Uterus (tissue), 4 donors: Measurements from ENCODE around the gene MLF1. TPM values are rescaled to one million over a fixed set of nuclear protein-coding genes. Genes with fewer than 3 reads are reported as not detected.

ENCODE experiments used
- DNase-seq, 2 donors: peaks; one replicate each; pipeline ENCODE4 v3.0.0-alpha.2; 2019 to 2020
- H3K27ac ChIP-seq, 2 donors: fragments of 200-600 bp; sonication (generic); 1 replicate in 1 of 2; 2 replicates in 1 of 2; pipeline ENCODE4 v1.5.1; 2016 to 2018
- H3K27me3 ChIP-seq, 2 donors: fragments of 200-600 bp; sonication (generic); one replicate each; pipeline ENCODE4 v1.5.1; 2018 to 2019; ENCODE audit warnings: control low read depth in 1 of 2
- H3K36me3 ChIP-seq, 2 donors: fragments of 200-600 bp; sonication (generic); one replicate each; pipeline ENCODE4 v1.5.1; 2019; ENCODE audit warnings: control low read depth in 1 of 2
- H3K4me1 ChIP-seq, 2 donors: fragments of 200-600 bp; sonication (generic); one replicate each; pipeline ENCODE4 v1.5.1; 2018 to 2019; ENCODE audit warnings: control low read depth in 1 of 2
- H3K4me3 ChIP-seq, 2 donors: fragments of 200-600 bp; sonication (generic); 1 replicate in 1 of 2; 2 replicates in 1 of 2; pipeline ENCODE4 v1.5.1; 2018 to 2019; ENCODE audit warnings: mild to moderate bottlenecking in 1 of 2
- H3K9me3 ChIP-seq, 2 donors: fragments of 200-600 bp; sonication (generic); one replicate each; pipeline ENCODE4 v1.5.1; 2019; ENCODE audit warnings: control low read depth in 1 of 2
- POLR2A ChIP-seq, 2 donors: fragments of 450-650 bp; IDR thresholded peaks; one replicate each; pipeline ENCODE4 v1.6.1; 2016; ENCODE audit warnings: antibody characterized with exemption in 2 of 2, mild to moderate bottlenecking in 1 of 2, moderate library complexity in 1 of 2
- intact Hi-C: fragments of 100-400 bp; cut with DNase I; formaldehyde crosslinking; loops from one replicate; pipeline ENCODE4 v1.15.1; 2023; ENCODE audit warnings: low total_unique reads
- total RNA-seq, 4 donors: library from RNA; depleted of rRNA in 3 of 4; stranded (reverse); fragments of >200 nt in 3 of 4; gene quantifications; one replicate each; pipeline versions ENCODE4 v1.1.0 to v1.2.4, GENCODE V29; 2014 to 2023
- TF ChIP-seq, protein P1 (sequence below), 4 experiments: fragments of 200-600 bp in 2 of 4; fragments of 450-650 bp in 2 of 4; sonication (generic) in 2 of 4; IDR thresholded peaks; one replicate each; pipeline ENCODE4 v1.5.1; 2016 to 2019; ENCODE audit warnings: antibody characterized with exemption in 4 of 4, mild to moderate bottlenecking in 2 of 4, moderate library complexity in 1 of 4
- donor health status: DM: yes; HTN: yes; CAD: no.

MLF1 gene
- total RNA-seq, 4 donors from 2014 or later, result 3.3 to 23.8 (median 18.2) TPM

DNA sequence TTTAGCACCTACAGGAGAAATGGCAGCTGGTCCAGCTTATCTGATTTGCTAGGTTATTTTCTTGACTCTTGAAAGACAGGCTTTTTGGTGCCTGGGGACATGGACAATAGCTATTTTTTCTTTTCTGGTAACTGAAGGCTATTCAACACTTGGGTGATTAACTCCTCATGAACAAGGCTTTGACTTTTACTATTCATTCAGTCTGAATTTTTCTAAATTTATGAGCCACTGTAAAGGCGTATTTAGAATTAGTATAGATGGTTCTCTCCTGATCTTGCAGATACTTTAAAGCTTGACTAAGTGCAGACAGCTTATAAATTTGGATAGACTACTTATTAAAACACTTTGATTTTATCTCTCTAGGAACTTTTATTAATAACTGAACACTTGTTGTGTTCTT is 54.9 kb downstream of the MLF1 start:
- Histone ChIP-seq H3K36me3 (no peaks in the 10 kb centered on the region), H3K4me1 (no peaks in the 10 kb centered on the region), H3K27ac (no peak overlapping the region), H3K27me3 (no peaks in the 10 kb centered on the region), H3K4me3 (no peak overlapping the region), H3K9me3 (no peaks in the 10 kb centered on the region)
- DNase-seq, result no peak
- intact Hi-C loops, result no loop called here
- no peak for TF ChIP-seq POLR2A (IDR thresholded peaks at IDR 0.05)
- TF ChIP-seq, protein P1, sequence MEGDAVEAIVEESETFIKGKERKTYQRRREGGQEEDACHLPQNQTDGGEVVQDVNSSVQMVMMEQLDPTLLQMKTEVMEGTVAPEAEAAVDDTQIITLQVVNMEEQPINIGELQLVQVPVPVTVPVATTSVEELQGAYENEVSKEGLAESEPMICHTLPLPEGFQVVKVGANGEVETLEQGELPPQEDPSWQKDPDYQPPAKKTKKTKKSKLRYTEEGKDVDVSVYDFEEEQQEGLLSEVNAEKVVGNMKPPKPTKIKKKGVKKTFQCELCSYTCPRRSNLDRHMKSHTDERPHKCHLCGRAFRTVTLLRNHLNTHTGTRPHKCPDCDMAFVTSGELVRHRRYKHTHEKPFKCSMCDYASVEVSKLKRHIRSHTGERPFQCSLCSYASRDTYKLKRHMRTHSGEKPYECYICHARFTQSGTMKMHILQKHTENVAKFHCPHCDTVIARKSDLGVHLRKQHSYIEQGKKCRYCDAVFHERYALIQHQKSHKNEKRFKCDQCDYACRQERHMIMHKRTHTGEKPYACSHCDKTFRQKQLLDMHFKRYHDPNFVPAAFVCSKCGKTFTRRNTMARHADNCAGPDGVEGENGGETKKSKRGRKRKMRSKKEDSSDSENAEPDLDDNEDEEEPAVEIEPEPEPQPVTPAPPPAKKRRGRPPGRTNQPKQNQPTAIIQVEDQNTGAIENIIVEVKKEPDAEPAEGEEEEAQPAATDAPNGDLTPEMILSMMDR (IDR thresholded peaks at IDR 0.05), result no peak

DNA sequence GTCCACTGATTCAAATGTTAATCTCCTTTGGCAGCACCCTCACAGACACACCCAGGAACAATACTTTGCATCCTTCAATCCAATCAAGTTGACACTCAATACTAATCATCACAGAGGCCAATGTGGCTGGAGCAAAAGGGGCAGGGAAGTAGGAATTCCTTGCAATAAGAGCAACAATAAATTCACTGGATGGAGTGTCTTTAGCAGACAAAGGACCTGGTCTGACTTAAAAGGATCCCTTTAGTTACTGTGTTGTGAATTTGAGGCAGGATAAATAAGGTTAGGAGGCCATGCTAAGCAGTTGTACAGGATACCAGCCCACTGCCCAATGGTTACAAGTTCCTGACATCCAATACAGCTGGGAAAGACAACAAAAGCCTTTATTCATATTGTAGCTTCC is 61.0 kb downstream of the MLF1 start:
- H3K4me1 ChIP-seq, result no peaks in the 10 kb centered on the region
- no peaks in the 10 kb centered on the region for H3K36me3 ChIP-seq
- H3K27ac ChIP-seq, result no peak overlapping the region
- TF ChIP-seq POLR2A (IDR thresholded peaks at IDR 0.05), result no peak
- TF ChIP-seq, protein P1 (IDR thresholded peaks at IDR 0.05), result no peak
- H3K9me3 ChIP-seq, result no peaks in the 10 kb centered on the region
- no peaks in the 10 kb centered on the region for H3K27me3 ChIP-seq
- DNase-seq, result no peak
- H3K4me3 ChIP-seq, result no peak overlapping the region
- intact Hi-C loops, result no loop called here

DNA sequence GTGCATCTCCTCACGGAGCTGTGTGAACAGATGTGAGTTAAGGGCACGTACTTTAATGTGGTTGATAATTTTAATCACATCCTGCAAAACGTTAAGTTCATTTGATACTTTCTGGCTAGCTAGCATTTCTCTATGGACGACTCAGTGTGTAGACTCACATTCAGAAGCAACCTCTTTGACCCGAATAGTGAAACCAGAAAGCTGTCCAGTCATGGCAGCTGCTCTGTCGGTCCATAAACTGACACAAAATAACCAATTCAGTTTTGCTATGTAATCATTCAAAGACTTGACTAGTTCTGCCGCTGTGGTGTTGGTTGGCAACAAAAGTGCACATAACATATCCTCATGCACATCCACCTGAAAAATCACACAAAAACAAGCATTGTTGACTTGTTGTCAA is 69.7 kb downstream of the MLF1 start:
- H3K9me3 ChIP-seq, result no peaks in the 10 kb centered on the region
- no peak for TF ChIP-seq POLR2A (IDR thresholded peaks at IDR 0.05)
- TF ChIP-seq, protein P1 (IDR thresholded peaks at IDR 0.05), result no peak
- no peak for DNase-seq
- H3K27me3 ChIP-seq, result no peaks in the 10 kb centered on the region
- no peak overlapping the region for H3K27ac ChIP-seq
- no peak overlapping the region for H3K4me3 ChIP-seq
- H3K4me1 ChIP-seq, result no peaks in the 10 kb centered on the region
- no peaks in the 10 kb centered on the region for H3K36me3 ChIP-seq
- intact Hi-C loops, result loop anchor here (10.0 kb wide), 1 partner anchor 154 kb away; no protein-coding TSS in a partner anchor

DNA sequence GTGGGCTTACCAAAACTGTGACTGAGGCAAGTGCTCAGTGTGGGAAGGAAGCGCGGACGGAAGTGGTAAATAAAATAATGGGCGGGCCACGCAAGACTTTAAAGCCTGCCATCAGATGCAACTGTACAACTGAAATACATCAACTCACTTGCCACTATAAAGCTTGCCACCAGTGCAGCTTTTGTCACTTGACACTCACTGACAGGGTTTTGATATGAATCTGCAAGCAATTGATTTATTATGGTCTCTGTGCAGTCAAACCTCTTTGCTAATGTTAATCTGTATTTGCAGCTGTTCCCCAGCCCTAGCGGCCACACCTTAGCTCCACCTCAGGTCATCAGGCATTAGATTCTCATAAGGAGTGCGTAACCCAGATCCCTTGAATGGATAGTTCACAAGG is 71.0 kb downstream of the MLF1 start:
- Histone ChIP-seq H3K27me3 (no peaks in the 10 kb centered on the region), H3K4me1 (no peaks in the 10 kb centered on the region), H3K9me3 (no peaks in the 10 kb centered on the region), H3K27ac (no peak overlapping the region), H3K36me3 (no peaks in the 10 kb centered on the region), H3K4me3 (no peak overlapping the region)
- intact Hi-C loops, result loop anchor here (10.0 kb wide), 1 partner anchor 153 kb away; no protein-coding TSS in a partner anchor
- no peak for TF ChIP-seq POLR2A (IDR thresholded peaks at IDR 0.05)
- TF ChIP-seq, protein P1 (IDR thresholded peaks at IDR 0.05), result no peak
- no peak for DNase-seq

DNA sequence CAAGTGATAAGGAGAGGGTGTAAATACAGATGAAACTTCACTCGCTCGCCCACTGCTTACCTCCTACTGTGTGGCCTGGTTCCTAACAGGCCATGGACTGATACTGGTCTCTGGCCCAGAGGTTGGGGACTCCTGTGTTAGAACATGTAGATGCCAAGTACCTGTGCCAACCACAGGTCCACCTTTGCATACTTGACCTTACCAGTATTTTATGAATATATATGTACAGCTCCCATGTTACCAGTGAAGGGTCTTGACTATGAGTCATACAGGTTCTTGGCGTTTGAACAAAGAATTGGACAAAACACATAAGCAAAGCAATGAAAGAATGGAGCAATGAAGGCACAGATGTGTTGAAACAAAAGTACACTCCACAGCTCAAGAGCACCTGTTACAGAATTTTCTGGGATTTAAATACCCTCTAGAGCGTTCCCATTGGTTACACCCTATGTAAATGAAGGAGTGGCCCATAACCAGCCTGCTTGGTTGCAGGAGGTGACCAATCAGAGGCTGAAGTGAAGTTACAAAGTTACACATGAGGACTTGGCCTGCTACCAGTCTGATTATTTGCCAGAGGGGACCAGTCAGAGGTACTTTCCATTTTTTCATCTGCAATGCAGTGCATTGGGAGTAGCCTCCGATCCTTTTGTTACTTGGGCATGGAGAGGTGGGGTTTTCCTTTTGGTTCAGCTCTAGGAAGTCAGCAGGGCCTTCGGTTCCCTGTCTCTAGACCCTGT is 71.6 kb downstream of the MLF1 start:
- no peaks in the 10 kb centered on the region for H3K9me3 ChIP-seq
- H3K4me3 ChIP-seq, result no peak overlapping the region
- TF ChIP-seq, protein P1 (IDR thresholded peaks at IDR 0.05), result no peak
- TF ChIP-seq POLR2A (IDR thresholded peaks at IDR 0.05), result no peak
- H3K27ac ChIP-seq, result no peak overlapping the region
- H3K27me3 ChIP-seq, result no peaks in the 10 kb centered on the region
- no peaks in the 10 kb centered on the region for H3K4me1 ChIP-seq
- no peaks in the 10 kb centered on the region for H3K36me3 ChIP-seq
- no peak for DNase-seq
- intact Hi-C loops, result loop anchor here (10.0 kb wide), 1 partner anchor 152 kb away; no protein-coding TSS in a partner anchor
